ENCODE results near the gene ARHGAP26.

Gene ARHGAP26

GRCh38 chr5:142829801-142830220, 59.6 kb downstream of the ARHGAP26 start:
- no peak overlapping the region for H3K27ac ChIP-seq
- ChIA-PET CTCF (interaction anchor here (0.7 to 0.9 kb wide), 2 partner anchors 37 to 86 kb away, joined by 3 to 4 read pairs; no protein-coding TSS in a partner anchor), POLR2A (ENCODE audit: low non-redundant PET) (interaction anchor here (0.6 kb wide), 1 partner anchor 62 kb away, joined by 3 read pairs; no protein-coding TSS in a partner anchor)
- TF ChIP-seq, protein P1, sequence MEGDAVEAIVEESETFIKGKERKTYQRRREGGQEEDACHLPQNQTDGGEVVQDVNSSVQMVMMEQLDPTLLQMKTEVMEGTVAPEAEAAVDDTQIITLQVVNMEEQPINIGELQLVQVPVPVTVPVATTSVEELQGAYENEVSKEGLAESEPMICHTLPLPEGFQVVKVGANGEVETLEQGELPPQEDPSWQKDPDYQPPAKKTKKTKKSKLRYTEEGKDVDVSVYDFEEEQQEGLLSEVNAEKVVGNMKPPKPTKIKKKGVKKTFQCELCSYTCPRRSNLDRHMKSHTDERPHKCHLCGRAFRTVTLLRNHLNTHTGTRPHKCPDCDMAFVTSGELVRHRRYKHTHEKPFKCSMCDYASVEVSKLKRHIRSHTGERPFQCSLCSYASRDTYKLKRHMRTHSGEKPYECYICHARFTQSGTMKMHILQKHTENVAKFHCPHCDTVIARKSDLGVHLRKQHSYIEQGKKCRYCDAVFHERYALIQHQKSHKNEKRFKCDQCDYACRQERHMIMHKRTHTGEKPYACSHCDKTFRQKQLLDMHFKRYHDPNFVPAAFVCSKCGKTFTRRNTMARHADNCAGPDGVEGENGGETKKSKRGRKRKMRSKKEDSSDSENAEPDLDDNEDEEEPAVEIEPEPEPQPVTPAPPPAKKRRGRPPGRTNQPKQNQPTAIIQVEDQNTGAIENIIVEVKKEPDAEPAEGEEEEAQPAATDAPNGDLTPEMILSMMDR (conservative IDR thresholded peaks at IDR 0.05; ENCODE audit: low read depth) = no peak
- no peak for DNase-seq (ENCODE audit: low spot score)

DNA sequence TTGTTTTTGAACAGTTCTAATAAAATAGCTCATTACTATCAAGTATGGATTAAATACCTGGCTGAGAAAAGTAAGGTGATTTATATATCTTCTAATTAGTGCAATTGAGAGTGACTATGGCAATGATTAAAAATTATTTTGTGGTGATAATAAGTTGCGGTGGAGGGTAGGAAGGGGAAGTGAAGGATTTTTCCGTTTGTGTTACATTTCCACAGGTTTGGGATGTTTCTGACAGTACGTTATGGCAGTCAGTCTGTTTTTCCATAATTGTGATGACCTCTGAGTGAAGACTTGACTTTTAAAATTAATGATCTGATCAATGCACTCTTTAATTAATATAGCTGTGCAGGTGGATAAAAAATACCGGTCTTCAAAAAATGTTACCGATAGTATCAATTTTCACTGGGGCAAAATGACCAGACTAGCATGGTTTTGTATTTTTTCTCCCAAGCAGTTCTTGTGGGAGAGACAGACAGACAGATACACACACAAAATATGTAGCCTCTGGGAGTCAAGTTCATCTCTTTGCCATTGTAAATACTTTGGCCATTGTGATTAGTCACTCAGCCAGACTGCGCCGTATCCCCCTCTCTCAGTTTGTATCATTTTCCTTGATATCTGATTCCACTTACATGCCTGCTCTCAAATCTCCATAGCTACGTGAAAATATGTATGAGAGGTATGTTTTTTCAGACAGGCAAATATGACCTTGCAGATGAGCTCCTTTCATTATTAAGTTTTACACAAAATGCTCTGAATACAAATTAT, 60.2 kb downstream of the ARHGAP26 start:
- TF ChIP-seq, protein P1 (conservative IDR thresholded peaks at IDR 0.05; ENCODE audit: low read depth) = no peak
- ChIA-PET CTCF (interaction anchor here (0.7 to 0.9 kb wide), 2 partner anchors 36 to 85 kb away, joined by 3 to 4 read pairs; no protein-coding TSS in a partner anchor), POLR2A (ENCODE audit: low non-redundant PET) (no interaction called here)
- no peak overlapping the region for H3K27ac ChIP-seq
- no peak for DNase-seq (ENCODE audit: low spot score)

GRCh38 chr5:142831009-142831383, 60.8 kb downstream of the ARHGAP26 start:
- H3K27ac ChIP-seq = no peak overlapping the region
- CTCF ChIA-PET = no interaction called here
- DNase-seq (ENCODE audit: low spot score) = no peak
- TF ChIP-seq, protein P1 (conservative IDR thresholded peaks at IDR 0.05; ENCODE audit: low read depth) = no peak
- POLR2A ChIA-PET (ENCODE audit: low non-redundant PET) = no interaction called here

DNA sequence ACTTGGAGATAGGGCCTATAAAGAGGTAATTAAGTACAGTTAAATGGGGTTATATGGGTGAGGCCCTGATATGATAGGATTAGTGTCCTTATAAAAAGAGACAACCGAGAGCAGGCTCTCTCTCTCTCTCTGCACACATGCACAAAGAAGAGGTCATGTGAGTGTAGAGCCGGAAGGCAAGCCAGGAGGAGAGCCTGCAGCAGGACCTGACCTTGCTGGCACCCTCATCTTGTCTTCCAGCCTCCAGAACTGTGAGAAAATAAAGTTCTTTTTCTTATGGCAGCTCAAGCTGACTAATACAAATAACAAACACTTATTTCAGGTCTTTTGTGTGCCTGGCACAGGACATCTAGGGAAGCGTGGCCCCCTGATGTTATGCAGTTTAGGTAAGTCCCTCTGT, 62.1 kb downstream of the ARHGAP26 start:
- TF ChIP-seq, protein P1 (conservative IDR thresholded peaks at IDR 0.05; ENCODE audit: low read depth) = no peak
- no peak for DNase-seq (ENCODE audit: low spot score)
- POLR2A ChIA-PET (ENCODE audit: low non-redundant PET) = no interaction called here
- CTCF ChIA-PET = interaction anchor here (0.9 to 1.0 kb wide), 2 partner anchors 48 to 56 kb away, joined by 3 read pairs; no protein-coding TSS in a partner anchor
- no peak overlapping the region for H3K27ac ChIP-seq

DNA sequence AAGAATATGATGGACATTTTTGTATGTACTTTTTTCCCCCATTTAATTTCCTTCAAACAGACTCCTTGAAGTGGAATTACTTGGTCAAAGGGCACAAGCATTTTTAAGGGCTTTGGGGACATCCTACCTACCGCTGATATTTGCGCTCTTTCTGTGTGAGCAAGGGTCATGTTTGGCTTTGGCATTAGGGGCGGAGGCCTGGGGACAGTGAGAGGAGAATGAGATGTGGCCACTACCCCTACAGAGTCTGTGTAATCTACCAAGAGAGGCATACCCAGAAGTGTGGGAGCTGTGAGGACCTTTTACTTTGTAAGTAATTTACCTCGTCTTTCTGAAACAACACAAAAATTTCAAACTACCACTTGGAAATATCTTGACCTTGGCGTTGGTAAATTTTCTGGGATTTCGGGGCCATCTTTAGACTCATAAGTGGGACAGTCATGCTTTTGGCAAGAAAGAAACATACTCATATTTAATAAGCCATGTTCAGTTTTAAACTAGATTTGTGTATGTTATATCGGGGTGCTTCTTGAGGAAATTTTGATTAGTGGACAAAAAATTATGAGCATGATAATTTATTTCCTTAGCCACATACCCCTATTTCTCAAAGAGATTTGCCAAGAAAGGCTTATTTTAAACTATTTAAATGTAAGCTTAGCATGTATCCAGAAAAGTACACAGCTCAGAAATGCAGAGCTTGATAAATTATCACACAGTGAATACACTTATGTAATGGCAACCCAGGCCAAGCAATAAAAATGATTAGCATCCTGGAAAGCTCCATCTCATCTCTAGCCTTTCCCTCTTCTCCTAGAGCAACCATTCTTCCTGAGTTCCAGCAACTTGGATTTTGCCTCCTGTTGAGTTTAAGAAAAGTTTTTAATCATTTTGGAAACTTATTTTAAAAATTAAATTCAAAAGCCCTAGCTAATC, 63.6 kb downstream of the ARHGAP26 start:
- ChIA-PET POLR2A (ENCODE audit: low non-redundant PET) (no interaction called here), CTCF (no interaction called here)
- no peak for DNase-seq (ENCODE audit: low spot score)
- TF ChIP-seq, protein P1 (conservative IDR thresholded peaks at IDR 0.05; ENCODE audit: low read depth) = no peak
- H3K27ac ChIP-seq = no peak overlapping the region

GRCh38 chr5:142834504-142834903, 64.3 kb downstream of the ARHGAP26 start:
- no peak overlapping the region for H3K27ac ChIP-seq
- ChIA-PET POLR2A (ENCODE audit: low non-redundant PET) (no interaction called here), CTCF (no interaction called here)
- TF ChIP-seq, protein P1 (conservative IDR thresholded peaks at IDR 0.05; ENCODE audit: low read depth) = no peak
- no peak for DNase-seq (ENCODE audit: low spot score)
